Glomerular endothelial cell (primary cell): Measurements from ENCODE around the gene MAEA. TPM values are rescaled to one million over a fixed set of nuclear protein-coding genes. Genes with fewer than 3 reads are reported as not detected.
"Not testable (repeated sequence)": the region's sequence is repeated elsewhere in the genome, so short reads cannot be mapped to it uniquely, and the experiment has no call there.

ENCODE experiments used
- DNase-seq: peaks from one replicate; pipeline ENCODE4 v3.0.0-alpha.2; 2011; ENCODE audit warnings: low read depth, low spot score; ENCODE audit errors: extremely low read depth
- total RNA-seq: library from RNA; depleted of rRNA; stranded (reverse); fragments of >200 nt; gene quantifications from 2 replicates; pipeline ENCODE4 v1.2.3, GENCODE V29; 2015

MAEA gene
- total RNA-seq, 1 donor from 2014 or later: 71.9 TPM

DNA sequence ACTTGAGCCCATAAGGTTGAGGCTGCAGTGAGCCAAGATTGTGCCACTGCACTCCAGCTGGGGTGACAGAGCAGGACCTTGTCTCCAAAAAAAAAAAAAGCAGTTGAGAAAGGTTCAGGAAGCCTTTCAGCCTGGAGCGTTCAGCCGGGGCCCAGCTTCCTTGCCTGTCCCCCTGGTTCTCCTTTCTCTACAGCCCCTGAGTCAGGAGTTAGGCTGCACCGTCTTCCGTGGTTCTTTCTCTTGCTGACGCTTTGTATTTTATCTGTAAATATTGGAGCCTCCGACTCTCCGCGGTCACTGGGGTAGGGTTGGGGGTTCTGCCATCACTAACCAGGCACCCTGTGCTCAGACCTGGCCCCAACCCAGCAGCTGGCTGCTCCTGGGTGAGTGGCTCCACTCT, 43.6 kb downstream of the MAEA start:
- DNase-seq: no peak

DNA sequence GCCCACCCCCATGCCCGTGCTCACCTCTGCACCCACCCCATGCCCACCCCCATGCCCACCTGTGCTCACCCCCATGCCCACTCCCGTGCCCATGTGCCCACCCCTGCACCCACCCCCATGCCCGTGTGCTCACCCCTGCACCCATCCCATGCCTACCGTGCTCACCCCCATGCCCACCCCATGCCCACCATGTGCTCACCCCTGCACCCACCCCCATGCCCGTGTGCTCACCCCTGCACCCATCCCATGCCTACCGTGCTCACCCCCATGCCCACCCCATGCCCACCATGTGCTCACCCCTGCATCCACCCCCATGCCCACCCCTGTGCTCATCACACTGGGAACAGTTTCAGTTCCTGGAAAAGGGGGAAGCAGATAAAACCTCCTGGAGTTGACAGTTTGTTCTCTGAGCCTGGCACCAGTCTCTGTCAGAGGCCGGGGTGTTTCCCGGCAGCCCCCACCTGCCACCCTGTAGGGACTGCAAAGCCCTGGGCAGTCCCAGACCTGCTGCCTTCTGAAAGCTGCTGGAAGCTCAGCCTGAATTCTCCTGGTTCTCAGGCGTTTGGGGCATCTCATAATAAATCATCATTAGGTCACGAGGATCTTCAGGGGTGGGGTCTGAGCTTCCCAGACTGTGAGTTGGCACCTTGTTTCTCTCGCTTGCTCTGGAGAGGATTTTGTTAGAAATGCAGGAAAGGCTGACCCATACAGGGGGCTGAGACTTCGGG, 44.3 kb downstream of the MAEA start:
- not testable (repeated sequence) for DNase-seq

DNA sequence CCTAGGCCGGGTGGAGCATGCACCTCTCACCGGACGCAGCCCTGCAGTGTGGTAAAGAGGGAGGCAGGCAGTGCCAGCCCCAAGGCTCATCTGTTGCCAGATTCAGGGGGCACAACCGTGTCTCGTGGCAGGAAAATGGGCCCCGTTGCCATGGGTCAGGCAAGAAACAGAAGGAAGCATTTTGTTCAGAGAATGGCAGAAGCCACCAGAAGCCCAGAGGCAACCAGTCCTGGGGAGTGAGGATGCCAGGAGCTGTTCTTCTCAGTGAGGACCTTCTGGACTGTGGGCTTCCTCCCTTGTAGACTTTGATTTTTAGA, 44.8 kb downstream of the MAEA start:
- no peak for DNase-seq

DNA sequence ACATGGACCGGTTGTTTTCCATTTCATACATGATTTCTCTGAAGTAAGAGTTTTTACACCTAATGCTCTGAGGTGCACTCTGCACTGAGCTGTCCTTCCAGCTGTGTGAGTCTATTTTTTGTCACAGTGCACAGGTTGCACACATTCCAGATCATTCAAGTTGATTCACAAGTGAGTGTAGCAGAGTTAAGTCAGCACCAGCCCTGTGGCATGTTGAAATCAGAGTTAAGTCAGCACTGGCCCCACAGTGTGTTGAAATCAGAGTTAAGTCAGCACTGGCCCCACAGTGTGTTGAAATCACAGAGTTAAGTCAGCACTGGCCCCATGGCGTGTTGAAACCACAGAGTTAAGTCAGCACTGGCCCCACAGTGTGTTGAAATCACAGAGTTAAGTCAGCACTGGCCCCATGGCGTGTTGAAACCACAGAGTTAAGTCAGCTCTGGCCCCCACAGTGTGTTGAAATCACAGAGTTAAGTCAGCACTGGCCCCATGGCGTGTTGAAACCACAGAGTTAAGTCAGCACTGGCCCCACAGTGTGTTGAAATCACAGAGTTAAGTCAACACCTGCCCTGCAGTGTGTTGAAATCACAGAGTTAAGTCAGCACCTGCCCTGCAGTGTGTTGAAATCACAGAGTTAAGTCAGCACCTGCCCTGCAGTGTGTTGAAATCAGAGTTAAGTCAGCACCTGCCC, 45.6 kb downstream of the MAEA start:
- not testable (repeated sequence) for DNase-seq

DNA sequence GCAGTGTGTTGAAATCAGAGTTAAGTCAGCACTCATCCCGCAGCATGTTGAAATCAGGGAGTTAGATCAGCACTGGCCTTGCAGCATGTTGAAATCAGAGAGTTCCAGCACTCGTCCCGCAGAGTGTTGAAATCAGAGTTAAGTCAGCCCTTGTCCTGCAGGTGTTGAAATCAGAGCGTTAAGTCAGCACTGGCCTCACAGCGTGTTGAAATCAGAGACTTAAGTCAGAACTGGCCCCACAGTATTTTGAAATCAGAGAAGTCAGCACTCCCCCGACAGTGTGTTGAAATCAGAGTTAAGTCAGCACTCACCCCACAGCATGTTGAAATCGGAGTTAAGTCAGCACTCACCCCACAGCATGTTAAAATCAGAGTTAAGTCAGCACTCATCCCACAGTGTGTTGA, 46.4 kb downstream of the MAEA start:
- DNase-seq: no peak

DNA sequence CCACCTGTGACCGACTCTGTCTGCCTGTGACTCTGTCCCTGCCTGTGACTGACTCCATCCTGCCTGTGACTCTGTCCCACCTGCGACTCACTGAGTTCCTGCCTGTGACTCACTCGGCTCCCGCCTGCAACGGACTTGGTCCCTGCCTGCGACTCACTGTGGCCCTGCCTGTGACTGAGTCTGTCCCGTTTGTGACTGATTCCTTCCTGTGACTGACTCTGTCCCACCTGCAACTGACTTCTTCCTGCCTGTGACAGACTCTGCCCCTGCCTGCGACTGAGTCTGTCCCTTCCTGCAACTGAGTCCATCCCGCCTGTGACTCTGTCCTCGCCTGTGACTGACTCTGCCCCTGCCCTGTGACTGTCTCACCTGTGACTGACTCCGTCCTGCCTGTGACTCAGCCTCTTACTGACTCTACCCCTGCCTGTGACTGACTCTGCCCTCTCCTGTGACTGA, 47.7 kb downstream of the MAEA start:
- DNase-seq: no peak

DNA sequence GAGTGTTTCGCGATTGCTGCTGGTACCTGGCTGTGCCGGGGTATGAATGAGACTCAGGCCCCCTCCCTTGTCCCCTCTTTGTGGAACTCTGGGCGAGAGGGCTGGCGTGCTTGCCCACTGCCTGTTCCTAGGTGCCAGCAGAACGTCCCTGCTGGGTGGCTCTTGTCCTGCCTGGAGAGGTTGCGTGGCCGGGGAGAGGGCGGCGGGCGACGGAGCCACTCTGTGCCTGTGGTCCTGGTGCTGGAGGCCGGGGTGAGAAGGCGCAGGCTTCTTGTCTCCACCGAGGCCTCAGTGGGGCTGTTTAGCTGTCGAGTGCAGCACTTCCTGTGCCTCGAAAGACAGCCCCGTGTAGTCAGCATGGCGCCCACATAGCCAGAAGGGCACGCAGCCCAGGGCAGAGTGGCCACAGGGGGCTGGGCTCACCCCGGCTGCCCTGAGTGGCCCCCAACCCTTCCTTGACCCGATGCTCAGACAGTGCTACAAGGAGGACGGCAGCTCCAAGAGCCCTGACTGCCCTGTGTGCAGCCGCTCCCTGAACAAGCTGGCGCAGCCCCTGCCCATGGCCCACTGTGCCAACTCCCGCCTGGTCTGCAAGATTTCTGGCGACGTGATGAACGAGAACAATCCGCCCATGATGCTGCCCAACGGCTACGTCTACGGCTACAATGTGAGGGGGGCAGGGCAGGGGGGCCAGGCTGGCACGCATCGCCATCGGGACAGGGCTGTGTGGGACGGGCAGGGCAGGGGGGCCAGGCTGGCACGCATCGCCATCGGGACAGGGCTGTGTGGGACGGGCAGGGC, 48.5 kb downstream of the MAEA start:
- no peak for DNase-seq

DNA sequence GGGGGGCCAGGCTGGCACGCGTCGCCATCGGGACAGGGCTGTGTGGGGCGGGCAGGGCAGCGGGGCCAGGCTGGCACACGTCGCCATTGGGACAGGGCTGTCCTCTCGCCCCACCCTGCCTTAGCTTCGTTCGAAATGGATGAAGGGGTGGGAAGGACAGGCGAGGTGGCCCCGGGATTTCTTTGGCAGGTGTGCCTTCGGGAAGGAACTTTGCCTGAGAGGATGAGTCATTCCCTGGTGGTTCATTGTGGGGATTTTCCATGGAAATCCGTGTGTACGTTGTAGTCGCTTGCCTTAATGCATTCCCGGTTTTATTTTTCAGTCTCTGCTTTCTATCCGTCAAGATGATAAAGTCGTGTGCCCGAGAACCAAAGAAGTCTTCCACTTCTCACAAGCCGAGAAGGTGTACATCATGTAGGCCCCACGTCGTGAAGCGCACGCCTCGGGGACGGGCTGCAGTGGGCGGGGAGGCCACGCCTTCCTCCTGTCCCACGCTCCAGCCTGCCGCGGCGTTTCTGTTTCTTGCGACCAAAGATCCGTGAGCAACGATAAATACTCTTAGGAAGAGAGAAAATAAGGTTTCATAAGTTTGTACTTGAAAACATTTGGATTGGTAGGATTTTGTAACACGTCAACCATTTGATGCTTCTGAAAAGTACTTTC, 49.2 kb downstream of the MAEA start:
- no peak for DNase-seq

DNA sequence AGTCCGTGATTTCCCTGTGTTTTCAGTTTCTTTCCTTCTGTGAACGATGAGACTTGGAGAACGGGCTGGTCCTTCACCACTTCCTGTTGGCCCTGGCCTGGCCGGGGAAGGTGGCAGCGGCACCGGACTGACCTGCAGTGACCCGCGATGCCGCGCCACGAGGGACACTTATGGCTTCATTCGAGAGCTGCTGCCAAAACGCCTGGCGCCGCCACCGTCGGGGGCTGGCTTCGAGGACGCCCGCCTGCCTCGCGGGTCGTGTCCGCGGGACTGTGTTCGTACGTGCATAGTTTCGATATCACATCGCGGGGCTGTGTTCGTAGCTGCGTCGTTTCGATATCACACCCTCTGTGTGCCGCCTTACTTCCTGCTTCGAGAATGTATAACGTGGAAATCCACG, 49.8 kb downstream of the MAEA start:
- no peak for DNase-seq

DNA sequence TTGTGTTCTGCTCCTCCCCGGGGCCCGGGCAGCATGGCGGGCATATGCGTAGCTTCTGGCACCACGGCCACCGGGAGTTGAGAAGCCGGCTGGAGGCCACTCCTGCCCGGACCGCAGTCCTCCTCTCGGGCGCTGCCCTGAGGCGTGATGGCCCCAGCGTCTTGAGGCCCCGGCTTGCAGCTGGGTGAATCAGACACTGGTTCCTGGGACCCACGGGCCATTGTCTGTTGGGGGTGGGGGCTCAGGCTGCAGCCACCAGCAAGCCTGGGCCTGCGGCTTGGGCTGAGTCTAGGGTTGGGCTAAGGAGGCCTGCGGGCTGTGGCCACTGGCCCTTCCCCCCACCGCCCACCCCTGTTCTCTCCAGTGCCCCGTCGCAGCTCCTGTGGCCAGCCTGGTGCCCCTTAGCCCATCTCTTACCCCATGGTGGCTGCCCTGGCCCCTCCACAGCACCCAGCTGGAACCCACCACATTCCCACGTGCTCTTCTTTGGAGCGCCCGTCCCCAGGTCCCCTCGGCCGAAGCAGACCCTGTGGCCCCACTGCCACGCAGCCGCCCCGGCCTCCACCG, 50.6 kb downstream of the MAEA start:
- no peak for DNase-seq

DNA sequence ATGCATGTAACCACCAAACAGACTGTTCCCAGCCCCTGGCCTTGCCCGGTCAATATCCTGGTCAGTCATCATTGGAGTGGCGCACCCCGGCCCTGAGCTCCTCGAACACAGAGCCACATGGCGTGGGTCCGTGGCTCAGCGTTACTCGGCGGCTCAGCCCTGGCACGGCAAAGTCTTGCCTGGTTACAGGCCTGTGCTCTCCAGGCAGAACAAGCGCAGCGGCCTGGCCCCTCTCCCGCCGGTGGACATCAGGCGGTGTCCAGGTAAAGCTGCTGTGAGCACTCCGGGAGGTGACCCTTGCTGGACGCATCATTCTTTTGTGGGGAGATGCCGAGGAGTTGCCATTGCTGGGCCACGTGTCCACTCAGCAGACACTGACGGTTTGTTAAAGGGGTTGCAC, 51.2 kb downstream of the MAEA start:
- DNase-seq: no peak

DNA sequence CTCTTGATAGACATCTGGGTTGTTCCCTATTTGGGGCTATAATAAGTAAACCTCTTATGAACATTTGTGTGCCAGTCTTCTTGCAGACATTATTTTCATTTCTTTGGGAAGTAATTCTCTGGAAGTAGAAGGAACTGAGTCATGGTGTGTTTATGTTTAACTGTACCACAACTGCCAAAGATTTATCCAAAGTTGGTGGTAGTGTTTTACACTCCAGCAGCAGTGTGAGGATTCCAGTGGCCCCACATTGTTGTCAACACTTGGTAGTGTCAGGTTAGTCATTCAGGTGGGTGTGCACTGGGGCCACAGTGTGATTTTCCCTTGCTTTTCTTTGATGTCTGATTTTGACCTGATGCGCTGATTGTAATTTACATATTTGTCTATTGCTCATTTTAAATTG, 52.3 kb downstream of the MAEA start:
- no peak for DNase-seq

DNA sequence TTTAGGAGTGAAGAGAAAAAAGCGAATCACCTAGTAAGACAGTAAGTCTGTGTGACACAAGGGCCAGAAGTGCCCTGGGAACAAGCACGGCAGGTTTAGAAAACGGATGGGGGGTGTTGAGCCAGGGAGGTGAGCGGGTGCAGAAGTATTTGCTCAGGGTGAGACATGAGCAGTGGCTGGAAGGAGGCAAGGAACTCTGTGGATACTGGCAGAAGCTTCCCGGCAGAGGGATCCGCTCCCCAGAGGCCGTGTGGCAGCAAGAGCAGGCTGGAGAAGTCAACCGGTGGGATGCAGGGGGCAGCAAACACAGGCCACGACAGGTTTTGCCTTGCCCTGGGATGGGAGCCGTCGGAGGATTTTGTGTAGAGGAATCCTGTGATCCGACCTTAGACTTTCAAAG, 55.0 kb downstream of the MAEA start:
- DNase-seq: no peak

DNA sequence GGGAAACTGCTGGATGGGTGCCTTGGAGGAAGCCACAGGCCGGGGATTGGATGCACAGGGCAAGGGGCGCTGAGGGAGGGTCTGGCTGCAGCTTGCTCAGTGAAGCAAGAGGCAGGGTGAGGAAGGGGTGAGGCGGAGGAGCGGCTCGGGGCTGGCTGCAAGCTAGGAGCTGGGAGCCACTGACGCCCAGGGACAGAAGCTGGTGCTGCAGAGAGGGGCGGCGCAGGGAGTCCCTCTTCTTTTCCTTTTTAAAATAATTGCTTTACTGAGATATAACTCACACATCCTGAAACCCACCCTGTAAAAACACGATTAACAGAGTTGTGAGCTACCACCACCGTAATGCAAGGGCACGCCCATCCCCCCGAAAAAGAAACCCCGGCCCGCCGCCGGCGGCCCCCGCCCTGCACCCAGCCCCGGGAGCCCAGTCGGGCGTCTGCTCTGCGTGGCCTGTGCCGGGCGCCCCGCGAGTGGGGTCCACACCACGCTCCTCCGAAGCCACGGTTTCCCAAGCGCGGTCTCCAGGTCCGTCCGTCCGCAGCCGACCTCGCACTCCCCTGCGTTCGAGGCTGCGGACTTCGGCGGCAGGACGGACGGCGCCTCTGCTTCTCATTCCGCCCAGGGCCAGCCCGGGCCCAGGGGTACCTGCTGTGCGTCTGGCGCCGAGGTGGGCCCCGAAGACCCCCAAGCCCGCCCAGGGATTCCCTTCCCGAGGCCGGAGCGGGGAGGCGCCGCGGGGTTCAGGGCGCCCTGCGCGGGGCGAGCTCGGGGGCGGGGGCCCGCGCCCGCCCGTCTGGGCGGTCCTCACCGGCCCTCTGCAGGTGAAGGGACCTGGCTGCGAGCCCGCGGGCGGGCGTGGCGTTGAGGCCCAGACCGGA, 56.5 kb downstream of the MAEA start:
- no peak for DNase-seq

DNA sequence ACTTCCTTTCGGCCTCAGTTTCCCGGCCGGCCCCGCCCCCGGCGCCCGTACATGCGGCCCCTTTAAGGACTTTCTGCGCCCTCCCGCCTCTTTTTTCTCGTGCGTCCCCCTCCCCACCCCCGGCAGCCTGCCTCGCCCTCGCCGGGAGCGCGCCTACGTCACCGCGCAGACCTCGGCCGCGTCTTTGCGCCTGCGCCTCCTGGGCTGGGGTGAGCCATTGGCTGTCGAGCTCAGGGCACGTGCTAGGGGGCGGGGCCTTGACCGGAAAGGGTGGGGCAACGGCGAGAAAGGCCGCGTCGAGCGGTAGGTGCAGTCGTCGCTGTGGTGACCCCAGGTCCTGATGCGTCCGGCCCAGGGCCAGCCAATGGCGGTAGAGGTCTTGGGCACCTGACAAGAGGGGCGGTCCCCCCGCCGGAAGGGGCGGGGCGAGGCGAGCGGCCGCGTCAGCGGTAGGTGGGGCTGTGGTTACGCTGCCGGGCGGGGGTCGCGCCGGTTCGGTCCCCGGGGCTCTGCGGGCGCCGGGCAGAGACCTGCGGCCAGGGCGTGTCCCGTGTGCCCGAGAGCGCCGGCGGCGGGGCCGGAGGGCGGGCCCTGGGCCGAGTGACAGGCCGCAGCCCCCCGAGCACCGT, 57.2 kb downstream of the MAEA start, which contains the start of gene UVSSA:
TSS of gene UVSSA (plus strand) at position 428 of the 629 bp plus-strand sequence. CDS start 884 bp downstream, outside the sequence.
- DNase-seq: peak; percentile 81

DNA sequence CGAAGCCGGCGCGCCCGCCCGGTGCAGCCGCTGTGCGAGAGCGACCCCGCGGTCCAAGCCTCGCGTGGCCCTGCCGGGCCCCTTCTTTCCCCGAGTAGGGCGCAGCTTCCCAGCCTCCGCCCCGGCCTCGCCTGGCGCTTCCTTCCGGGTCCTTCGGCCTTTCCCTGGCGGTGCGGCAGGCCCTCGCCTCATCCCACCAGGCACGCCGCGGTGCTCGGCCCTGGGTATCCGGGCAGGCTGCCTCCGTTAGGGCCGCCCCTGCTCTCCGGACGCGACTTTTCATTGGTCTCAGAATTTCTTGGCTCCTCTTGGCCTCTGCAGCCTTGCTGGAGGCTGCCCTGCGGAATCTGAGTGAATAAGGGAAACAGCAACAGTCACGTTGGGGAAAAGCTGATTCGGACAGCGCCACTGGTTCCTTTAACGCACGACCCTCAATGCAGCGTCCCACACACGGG, 57.7 kb downstream of the MAEA start:
- DNase-seq: no peak

DNA sequence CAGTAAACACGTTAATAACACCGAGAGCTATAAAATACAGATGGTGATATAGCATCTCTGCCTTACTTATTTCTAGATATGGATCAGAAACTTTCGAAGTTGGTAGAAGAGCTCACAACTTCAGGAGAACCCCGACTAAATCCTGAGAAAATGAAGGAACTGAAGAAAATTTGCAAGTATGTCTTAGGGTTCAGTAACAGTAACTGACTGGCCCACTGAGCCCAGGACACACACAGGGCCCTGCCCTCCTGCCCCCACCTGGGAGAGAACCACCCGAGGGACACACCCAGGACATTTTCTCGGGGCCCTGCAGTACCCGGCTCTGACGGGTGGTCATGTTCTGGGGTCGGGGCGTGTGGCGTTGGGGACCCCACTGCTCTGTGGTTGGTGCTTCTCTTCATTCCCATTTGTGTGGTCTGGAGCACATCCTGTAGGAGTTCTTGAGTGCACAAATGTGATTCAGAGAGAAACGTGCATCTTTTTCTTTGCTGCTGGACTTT, 58.4 kb downstream of the MAEA start:
- no peak for DNase-seq

DNA sequence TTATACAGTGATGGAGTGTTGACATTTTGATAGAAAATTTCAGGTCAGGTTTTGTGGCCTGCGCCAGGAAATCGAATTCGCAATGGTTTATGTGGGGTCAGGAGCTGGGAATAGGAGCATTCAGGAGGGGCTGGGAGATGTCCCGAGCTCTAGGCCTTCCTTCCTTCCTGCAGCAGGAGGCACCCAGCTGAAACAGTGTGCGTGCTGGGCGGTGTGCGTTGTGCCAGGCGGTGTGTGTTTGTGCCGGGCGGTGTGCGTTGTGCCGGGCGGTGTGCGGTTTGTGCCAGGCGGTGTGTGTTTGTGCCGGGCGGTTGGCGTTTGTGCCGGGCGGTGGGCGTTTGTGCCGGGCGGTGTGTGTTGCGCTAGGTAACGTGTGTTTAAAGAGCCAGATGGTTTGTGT, 59.1 kb downstream of the MAEA start:
- no peak for DNase-seq
